Natural killer cell (primary cell): Measurements from ENCODE around the gene MACIR. TPM values are rescaled to one million over a fixed set of nuclear protein-coding genes. Genes with fewer than 3 reads are reported as not detected.

Experiments
- ATAC-seq, 3 donors: fragments of 150-1000 bp in 2 of 3; fragments of 200-7000 bp in 1 of 3; cut with Tn5 transposase; 1 replicate in 1 of 3; 2 replicates in 2 of 3; pipeline ENCODE4 v1.10.0; 2021; ENCODE audit warnings: mild to moderate bottlenecking in 2 of 3, moderate library complexity in 2 of 3
- DNase-seq, 2 donors: peaks; one replicate each; pipeline versions ENCODE4 v3.0.0 to v3.0.0-alpha.2; 2013 to 2021; ENCODE audit warnings: mixed read lengths in 1 of 2
- H3K27ac ChIP-seq: one replicate; pipeline ENCODE4 v1.5.1; 2013; ENCODE audit warnings: mild to moderate bottlenecking, low read length
- H3K27me3 ChIP-seq: one replicate; pipeline ENCODE4 v1.6.1; 2013; ENCODE audit warnings: low read length; ENCODE audit not compliant: control insufficient read depth, insufficient read depth
- H3K36me3 ChIP-seq: one replicate; pipeline ENCODE4 v1.6.1; 2013; ENCODE audit warnings: low read length; ENCODE audit not compliant: control insufficient read depth, insufficient read depth
- H3K4me1 ChIP-seq: one replicate; pipeline ENCODE4 v1.6.1; 2013; ENCODE audit warnings: low read length; ENCODE audit not compliant: control insufficient read depth, insufficient read depth
- H3K4me3 ChIP-seq: one replicate; pipeline ENCODE4 v1.5.1; 2013; ENCODE audit warnings: low read length
- H3K9me3 ChIP-seq: one replicate; pipeline ENCODE4 v1.6.1; 2013; ENCODE audit warnings: low read length; ENCODE audit not compliant: control insufficient read depth, insufficient read depth
- H3K27ac Mint-ChIP-seq, 2 donors: one replicate each; pipeline ENCODE4 v1.8.0; 2022; ENCODE audit warnings: mild to moderate bottlenecking in 2 of 2, mixed read lengths in 2 of 2, moderate library complexity in 1 of 2
- H3K27me3 Mint-ChIP-seq, 2 donors: one replicate each; pipeline ENCODE4 v1.8.0; 2022; ENCODE audit warnings: low read depth in 2 of 2, mixed read lengths in 2 of 2
- H3K36me3 Mint-ChIP-seq: one replicate; pipeline ENCODE4 v1.8.0; 2022; ENCODE audit warnings: mixed read lengths
- H3K4me1 Mint-ChIP-seq, 2 donors: one replicate each; pipeline ENCODE4 v1.8.0; 2022; ENCODE audit warnings: mixed read lengths in 2 of 2
- H3K4me3 Mint-ChIP-seq: one replicate; pipeline ENCODE4 v1.8.0; 2022; ENCODE audit warnings: mild to moderate bottlenecking, moderate library complexity, mixed read lengths
- H3K9me3 Mint-ChIP-seq, 2 donors: one replicate each; pipeline ENCODE4 v1.8.0; 2022; ENCODE audit warnings: mixed read lengths in 2 of 2
- CTCF ChIP-seq: fragments of 200-600 bp; IDR thresholded peaks from one replicate; pipeline ENCODE4 v1.8.0; 2022; ENCODE audit warnings: antibody characterized with exemption
- WGBS: methylation state at CpG from one replicate; pipeline ENCODE4 v1.1.7; 2013; ENCODE audit warnings: missing lambda C conversion rate; ENCODE audit not compliant: insufficient coverage; 5-methylcytosine and 5-hydroxymethylcytosine counted together
- intact Hi-C: fragments of 100-400 bp; cut with micrococcal nuclease; formaldehyde crosslinking; loops from one replicate; pipeline ENCODE4 v1.14.2; 2022
- total RNA-seq, 4 donors: library from RNA; stranded (reverse); fragments of 120-200 nt in 1 of 4; gene quantifications; one replicate each; pipeline versions ENCODE4 v1.2.3 to v1.2.4, GENCODE V29; 2013 to 2022

MACIR gene
- total RNA-seq, 3 donors from 2014 or later (not counting 1 experiment from before 2014, with no cell fraction given), result 1.5 to 5.3 (median 2.7) TPM

DNA sequence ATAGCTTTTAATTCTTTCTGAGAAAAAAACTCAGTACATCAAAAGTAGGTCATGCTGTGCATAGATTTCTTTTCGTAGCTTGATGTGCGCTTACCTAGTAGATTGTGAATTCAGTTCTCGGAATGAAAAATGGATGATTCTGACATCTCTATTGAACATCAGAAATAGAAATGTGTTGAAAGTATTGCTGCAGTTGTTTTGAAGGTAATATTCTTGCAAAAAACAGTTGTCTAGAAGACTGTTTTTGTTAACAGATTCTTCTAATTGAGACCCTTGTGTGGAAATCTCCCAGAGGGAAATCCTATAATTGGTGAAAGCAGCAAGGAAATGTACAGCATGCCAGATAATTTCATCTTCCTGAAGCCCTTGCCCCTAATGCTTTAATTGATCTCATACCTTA is 54.5 kb downstream of the MACIR start:
- DNase-seq, result no peak
- Histone ChIP-seq H3K9me3 (no peaks in the 10 kb centered on the region), H3K4me1 (no peaks in the 10 kb centered on the region), H3K4me3 (no peak overlapping the region), H3K27ac (no peak overlapping the region), H3K36me3 (no peaks in the 10 kb centered on the region), H3K27me3 (peaks cover 2% of the 10 kb centered on the region)
- 97% methylated on average over 3 of the region's 3 CpGs for WGBS
- peaks cover 7 to 20% of the 10 kb centered on the region in 2 donors for H3K27me3 Mint-ChIP-seq
- no peaks in the 10 kb centered on the region for H3K4me1 Mint-ChIP-seq
- TF ChIP-seq CTCF, result no peak
- intact Hi-C loops, result no loop called here
- no peak overlapping the region for H3K27ac Mint-ChIP-seq
- no peak for ATAC-seq
- no peak overlapping the region for H3K4me3 Mint-ChIP-seq
- no peaks in the 10 kb centered on the region for H3K9me3 Mint-ChIP-seq
- H3K36me3 Mint-ChIP-seq, result no peaks in the 10 kb centered on the region

DNA sequence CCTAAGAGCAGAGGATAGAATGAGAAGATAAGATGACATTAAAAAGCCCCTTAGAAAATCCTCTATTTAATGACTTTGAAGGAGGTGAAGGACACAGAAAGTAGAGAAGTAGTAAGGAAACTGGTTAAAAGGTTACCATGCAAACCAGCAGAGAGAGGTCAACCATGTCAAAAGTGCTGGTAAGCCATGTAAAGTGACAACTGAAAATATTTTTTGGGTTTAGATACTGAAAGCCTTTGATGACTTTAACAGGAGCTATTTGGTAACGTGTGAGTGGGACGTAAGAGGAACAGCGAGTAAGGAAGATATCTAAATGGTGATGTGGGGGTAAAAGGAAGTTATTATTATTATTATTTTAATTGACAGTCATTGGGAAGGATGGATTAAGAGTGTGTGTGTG is 56.9 kb downstream of the MACIR start:
- H3K9me3 ChIP-seq, result no peaks in the 10 kb centered on the region
- 88% methylated on average over 3 of the region's 3 CpGs for WGBS
- no peaks in the 10 kb centered on the region for H3K36me3 ChIP-seq
- peaks cover 2% of the 10 kb centered on the region for H3K27me3 ChIP-seq
- Mint-ChIP-seq H3K36me3 (no peaks in the 10 kb centered on the region), H3K4me3 (no peak overlapping the region), H3K27ac (no peak overlapping the region), H3K27me3 (peaks cover 11 to 20% of the 10 kb centered on the region in 2 donors), H3K4me1 (no peaks in the 10 kb centered on the region), H3K9me3 (no peaks in the 10 kb centered on the region)
- ATAC-seq (no peak), DNase-seq (no peak)
- TF ChIP-seq CTCF, result no peak
- no peak overlapping the region for H3K4me3 ChIP-seq
- H3K27ac ChIP-seq, result no peak overlapping the region
- intact Hi-C loops, result no loop called here
- H3K4me1 ChIP-seq, result no peaks in the 10 kb centered on the region

DNA sequence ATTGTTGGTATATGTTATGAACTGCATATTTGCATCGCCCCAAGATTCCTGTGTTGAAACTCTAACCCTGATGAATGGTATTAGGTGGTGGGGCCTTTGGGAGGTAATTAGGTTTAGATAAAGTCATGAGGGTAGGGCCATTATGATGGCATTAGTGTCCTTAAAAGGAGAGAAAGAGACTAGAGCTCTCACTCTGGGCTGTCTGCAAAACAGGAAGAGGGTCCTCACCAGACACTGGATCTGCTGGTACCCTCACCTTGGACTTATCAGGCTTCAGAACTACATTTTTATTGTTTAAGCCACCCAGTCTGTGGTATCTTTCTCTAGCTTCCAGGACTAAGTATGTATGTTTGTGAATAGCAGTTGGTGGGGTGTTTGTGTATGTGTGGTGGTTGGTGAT is 68.9 kb downstream of the MACIR start:
- H3K9me3 Mint-ChIP-seq, result no peaks in the 10 kb centered on the region
- Histone ChIP-seq H3K4me3 (no peak overlapping the region), H3K27me3 (no peaks in the 10 kb centered on the region), H3K27ac (no peak overlapping the region), H3K36me3 (no peaks in the 10 kb centered on the region), H3K9me3 (no peaks in the 10 kb centered on the region), H3K4me1 (no peaks in the 10 kb centered on the region)
- H3K36me3 Mint-ChIP-seq, result no peaks in the 10 kb centered on the region
- peaks cover 15% of the 10 kb centered on the region in 2 donors for H3K27me3 Mint-ChIP-seq
- ATAC-seq, result no peak
- WGBS, result 100% methylated on average over 1 of the region's 1 CpG
- no peak for TF ChIP-seq CTCF
- no peak for DNase-seq
- H3K4me3 Mint-ChIP-seq, result no peak overlapping the region
- no peaks in the 10 kb centered on the region for H3K4me1 Mint-ChIP-seq
- H3K27ac Mint-ChIP-seq, result no peak overlapping the region
- intact Hi-C loops, result no loop called here

DNA sequence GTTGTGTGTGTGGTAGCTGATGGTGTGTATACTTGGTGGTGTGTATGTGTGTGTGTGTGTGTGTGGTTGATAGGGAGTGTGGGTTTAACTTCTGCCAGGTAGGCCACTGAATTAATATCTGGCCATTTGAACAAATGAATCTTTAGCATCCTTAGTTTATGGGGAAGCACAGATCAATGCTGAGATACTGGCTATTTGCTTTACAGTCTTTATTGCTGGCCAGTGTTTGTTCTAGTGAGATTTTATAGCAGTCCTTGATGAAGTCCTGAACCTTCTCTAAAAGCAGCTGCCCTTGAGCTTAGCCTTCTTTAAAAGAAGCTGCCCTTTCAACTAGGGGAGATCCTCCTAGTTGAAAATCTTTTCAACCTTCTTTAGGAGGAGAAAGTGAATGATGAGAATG is 69.3 kb downstream of the MACIR start:
- Histone ChIP-seq H3K4me1 (no peaks in the 10 kb centered on the region), H3K9me3 (no peaks in the 10 kb centered on the region), H3K36me3 (no peaks in the 10 kb centered on the region), H3K4me3 (no peak overlapping the region), H3K27me3 (no peaks in the 10 kb centered on the region), H3K27ac (no peak overlapping the region)
- no peak for DNase-seq
- no peaks in the 10 kb centered on the region for H3K36me3 Mint-ChIP-seq
- peaks cover 15% of the 10 kb centered on the region in 2 donors for H3K27me3 Mint-ChIP-seq
- no peaks in the 10 kb centered on the region for H3K4me1 Mint-ChIP-seq
- no peak overlapping the region for H3K4me3 Mint-ChIP-seq
- no peak overlapping the region for H3K27ac Mint-ChIP-seq
- intact Hi-C loops, result no loop called here
- no peaks in the 10 kb centered on the region for H3K9me3 Mint-ChIP-seq
- ATAC-seq, result no peak
- no peak for TF ChIP-seq CTCF

Other genes with a start within 250 kb of the MACIR start
- gene GIN1, start 138.6 kb upstream of the MACIR start, total RNA-seq, result 1 to 10 TPM; 3.3 to 3.6 (median 3.4) TPM
- 10 to 100 TPM; 71.4 to 85.3 (median 72.8) TPM for gene PPIP5K2, start 138.5 kb upstream of the MACIR start, total RNA-seq